NCI-H524 (cell line): Measurements from ENCODE around the gene BPTF.
A peak's percentile ranks its signal among the peaks of the same experiment; 100 is the strongest.
"Not testable (repeated sequence)": the region's sequence is repeated elsewhere in the genome, so short reads cannot be mapped to it uniquely, and the experiment has no call there.

ENCODE experiments used
- DNase-seq, 2 experiments: peaks; one replicate each; lab custom pipeline; 2025; lab: John Stamatoyannopoulos, UW

BPTF gene

DNA sequence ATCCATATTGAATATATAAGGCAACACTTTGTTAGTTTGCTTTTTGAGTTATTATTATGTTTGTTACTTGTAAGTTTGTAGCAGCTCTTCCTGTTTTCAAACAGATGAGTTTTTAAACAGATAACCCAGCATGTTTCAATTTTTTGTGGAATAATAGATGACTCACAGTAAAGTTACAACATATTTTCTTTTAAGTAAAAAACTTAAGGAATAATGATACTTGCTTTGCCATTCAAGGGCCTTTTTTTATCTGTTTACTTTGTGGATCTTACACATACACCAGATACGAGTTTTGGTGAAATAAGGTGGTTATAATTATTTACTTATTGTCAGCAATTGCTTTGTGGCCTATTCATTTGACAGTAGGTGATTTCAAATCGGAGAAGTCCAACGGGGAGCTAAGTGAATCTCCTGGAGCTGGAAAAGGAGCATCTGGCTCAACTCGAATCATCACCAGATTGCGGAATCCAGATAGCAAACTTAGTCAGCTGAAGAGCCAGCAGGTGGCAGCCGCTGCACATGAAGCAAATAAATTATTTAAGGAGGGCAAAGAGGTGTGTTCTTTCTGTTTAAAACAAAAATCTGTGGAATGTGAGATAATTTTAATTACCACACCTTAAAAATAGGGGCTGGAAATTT, 66.3 kb downstream of the BPTF start:
- DNase-seq, result peak; percentile 47 to 79

DNA sequence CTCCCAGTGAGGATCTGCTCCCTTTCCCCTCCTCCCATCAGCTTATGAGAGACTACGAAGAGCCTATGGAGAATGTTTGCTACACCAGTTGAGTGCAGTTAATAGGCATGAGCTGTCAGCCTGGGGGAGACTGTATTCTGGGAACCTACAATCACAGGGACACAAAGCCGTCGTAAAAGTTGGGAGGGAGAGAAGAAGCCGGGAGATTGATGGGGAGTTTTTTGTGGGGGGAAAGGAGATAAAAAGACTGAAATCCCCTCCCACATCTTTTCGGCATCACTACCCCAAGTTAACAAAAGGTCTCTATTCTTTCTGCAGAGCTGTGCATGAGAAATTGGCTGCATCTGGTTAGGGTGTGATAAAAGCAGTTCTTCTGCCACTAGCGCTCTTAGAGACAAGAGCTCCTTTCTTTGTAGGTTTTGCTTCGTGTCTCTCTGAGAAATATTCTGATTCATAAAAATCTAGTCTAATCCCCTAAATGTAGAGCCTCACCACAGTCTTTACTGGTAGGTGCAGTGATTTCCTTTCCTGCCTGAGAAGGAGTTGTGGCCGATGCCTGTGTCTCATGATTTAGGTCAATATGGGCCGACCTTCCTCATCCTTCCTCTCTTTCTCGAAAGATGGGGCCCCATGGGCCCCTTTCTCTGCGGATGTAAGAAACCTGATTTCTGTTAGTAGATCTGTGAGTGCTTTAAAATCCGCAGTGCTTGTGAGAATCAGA, 77.4 kb downstream of the BPTF start:
- no peak for DNase-seq

GRCh38 chr17:67905298-67905697, 80.0 kb downstream of the BPTF start:
- DNase-seq, result not testable (repeated sequence)

GRCh38 chr17:67910117-67910803, 85.0 kb downstream of the BPTF start:
- not testable (repeated sequence) for DNase-seq

GRCh38 chr17:67911059-67911782, 85.9 kb downstream of the BPTF start:
- DNase-seq, result no peak

DNA sequence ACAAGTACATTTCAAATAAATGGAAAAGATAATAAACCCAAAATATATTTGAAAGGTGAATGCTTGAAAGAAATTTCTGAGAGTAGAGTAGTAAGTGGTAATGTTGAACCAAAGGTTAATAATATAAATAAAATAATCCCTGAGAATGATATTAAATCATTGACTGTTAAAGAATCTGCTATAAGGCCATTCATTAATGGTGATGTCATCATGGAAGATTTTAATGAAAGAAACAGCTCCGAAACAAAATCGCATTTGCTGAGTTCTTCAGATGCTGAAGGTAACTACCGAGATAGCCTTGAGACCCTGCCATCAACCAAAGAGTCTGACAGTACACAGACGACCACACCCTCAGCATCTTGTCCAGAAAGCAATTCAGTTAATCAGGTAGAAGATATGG, 86.8 kb downstream of the BPTF start:
- DNase-seq, result no peak

DNA sequence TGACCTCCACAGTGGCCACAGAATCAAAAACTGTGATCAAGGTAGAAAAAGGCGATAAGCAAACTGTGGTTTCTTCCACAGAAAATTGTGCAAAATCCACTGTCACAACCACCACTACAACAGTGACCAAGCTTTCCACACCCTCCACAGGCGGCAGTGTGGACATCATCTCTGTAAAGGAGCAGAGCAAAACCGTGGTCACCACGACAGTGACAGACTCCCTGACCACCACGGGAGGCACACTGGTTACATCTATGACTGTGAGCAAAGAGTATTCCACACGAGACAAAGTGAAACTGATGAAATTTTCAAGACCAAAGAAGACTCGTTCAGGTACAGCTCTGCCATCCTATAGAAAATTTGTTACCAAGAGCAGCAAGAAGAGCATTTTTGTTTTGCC, 87.4 kb downstream of the BPTF start:
- DNase-seq, result no peak

- no peak for DNase-seq
Observed at GRCh38 chr17:67920212-67920611, 94.9 kb downstream of the BPTF start.

DNA sequence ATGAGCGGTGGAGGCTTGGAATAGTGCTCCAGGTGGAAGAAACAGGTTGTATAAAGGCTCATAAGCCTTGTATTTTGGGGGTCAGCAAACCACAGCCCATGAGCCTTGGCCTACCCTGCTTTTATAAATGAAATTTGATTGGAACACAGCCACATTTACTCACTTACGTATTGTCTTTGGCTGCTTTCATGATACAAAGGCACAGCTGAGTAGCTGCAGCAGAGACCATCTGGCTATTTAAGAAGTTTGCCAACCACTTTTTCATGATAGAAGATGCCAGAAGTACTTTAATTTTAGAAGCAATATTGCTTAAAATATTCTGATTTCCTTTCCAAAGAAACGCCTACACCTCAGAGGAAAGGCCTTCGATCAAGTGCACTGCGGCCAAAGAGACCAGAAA, 97.2 kb downstream of the BPTF start:
- DNase-seq, result no peak

DNA sequence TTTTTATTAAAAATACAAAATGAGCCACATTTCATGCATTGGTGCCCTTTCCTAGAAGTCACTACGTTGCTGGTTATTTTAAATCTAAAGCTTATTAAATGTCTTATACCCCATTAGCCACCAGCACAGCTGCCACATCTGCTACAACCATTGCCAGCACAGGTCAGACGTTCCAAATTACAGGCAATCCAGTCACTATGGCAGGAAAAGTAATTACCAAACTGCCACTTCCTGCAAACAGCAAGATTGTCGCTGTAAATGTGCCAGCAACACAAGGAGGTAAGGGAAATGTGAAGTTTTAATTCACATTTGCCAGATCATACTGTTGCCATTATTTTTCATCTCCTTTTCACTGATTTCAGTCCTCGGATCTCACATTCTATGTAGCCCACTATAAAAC, 103.5 kb downstream of the BPTF start:
- not testable (repeated sequence) for DNase-seq

DNA sequence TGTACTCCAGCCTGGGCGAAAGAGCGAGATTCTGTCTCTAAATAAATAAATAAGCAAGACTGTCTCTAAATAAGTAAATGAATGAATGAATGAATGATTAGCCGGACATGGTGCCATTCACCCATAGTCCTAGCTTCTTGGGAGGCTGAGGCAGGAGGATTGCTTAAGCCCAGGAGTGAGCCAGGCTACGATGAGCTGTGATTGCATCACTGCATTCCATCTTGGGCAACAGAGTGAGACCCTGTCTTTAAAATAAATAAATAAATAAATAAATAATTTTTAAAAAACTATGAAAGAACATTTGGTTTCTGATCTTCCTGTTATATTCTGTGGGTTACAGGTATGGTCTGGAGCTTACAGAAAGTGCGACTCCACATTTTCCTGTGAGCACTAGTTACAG, 105.9 kb downstream of the BPTF start:
- no peak for DNase-seq

GRCh38 chr17:67942810-67943209, 117.5 kb downstream of the BPTF start:
- peak in 1 of 2 experiments; percentile 24 for DNase-seq

DNA sequence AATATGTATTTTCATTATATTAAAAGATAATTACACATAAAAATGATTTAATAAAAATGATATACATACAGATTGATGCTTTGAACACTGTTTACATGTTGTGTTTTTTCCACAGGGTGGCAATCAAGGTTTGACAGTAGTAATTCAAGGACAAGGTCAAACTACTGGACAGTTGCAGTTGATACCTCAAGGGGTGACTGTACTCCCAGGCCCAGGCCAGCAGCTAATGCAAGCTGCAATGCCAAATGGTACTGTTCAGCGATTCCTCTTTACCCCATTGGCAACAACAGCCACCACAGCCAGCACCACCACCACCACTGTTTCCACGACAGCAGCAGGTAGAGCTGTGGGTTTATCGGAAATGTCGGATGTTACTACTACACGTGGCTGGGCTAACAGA, 118.7 kb downstream of the BPTF start:
- DNase-seq, result no peak

DNA sequence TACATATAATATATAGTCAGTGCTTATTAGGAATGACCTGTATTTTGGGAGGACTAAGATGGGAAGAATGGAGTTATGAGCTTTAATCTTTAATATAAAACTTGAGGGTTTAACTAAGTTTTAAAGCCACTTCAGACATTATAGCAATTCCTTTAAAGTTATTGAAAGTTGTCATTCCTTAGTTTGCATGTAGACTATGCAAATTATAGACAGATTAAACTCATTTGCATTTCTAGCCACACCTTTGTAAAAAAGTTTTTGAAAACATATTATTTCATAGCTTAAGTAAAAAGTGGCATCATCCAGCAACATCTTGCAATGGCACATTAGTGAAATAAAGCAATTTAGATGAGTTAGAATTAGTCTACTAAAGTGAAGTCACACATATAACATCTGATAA, 121.2 kb downstream of the BPTF start:
- DNase-seq, result no peak

- peak in 1 of 2 experiments; percentile 19 for DNase-seq
Observed at GRCh38 chr17:67947325-67947813, 122.1 kb downstream of the BPTF start.

- no peak for DNase-seq
Observed at GRCh38 chr17:67950945-67951344, 125.6 kb downstream of the BPTF start.

GRCh38 chr17:67959510-67959909, 134.2 kb downstream of the BPTF start:
- no peak for DNase-seq

- not testable (repeated sequence) for DNase-seq
Observed at GRCh38 chr17:67960276-67960675, 135.0 kb downstream of the BPTF start.

DNA sequence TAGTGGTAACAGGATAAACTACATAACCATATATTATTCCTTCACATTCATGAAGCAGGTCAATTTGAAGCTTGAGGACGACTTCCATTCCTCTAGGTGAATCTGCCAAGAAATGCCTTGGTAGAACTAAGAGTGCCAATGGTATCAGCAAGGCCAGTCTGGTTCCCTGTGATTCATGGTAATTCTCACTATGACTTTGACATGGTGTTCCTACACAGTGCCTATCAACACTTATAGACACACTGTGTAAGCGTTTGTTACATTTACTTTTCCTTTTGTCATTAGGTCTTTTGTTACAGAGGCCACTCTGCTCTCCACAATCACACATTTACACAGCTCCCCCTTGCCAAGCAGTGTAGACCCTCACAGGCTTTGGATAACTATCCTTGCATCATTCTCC, 136.9 kb downstream of the BPTF start:
- DNase-seq, result not testable (repeated sequence)

- peak; percentile 28 to 74 for DNase-seq
Observed at GRCh38 chr17:67963145-67963572, 137.9 kb downstream of the BPTF start.

DNA sequence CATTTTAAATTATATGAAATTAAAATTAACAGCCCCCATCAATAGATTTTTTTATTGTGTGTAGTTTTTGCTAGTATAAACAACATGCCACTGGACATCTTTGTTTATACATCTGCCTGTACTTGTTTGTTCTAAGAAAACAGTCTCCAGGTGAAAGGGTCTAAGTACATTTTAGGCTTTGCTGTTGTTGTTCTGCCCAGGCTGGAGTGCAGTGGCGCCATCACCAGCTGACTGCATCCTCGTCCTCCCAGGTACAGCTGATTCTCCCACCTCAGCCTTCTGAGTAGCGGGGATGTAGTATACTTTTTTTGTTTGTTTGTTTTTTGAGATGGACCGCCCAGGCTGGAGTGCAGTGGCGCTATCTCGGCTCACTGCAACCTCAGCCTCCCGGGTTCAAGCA, 145.5 kb downstream of the BPTF start:
- no peak for DNase-seq

GRCh38 chr17:67974185-67974584, 148.9 kb downstream of the BPTF start:
- DNase-seq, result no peak
